K562 (cell line): Measurements from ENCODE around the gene SLC25A48. TPM values are rescaled to one million over a fixed set of nuclear protein-coding genes. Genes with fewer than 3 reads are reported as not detected.

Experiments used
- ATAC-seq: fragments of 200-7000 bp; cut with Tn5 transposase; 3 replicates; pipeline ENCODE4 v1.9.1; 2020; ENCODE audit warnings: moderate library complexity
- BruUV-seq: library from RNA; stranded (reverse); fragments of 400-500 nt; replicated peaks from 2 replicates; lab custom pipeline; 2021; lab: Mats Ljungman, UMichigan
- CTCF ChIA-PET: fragments of 300-600 bp; formaldehyde crosslinking; extraction: SDS; loops from one replicate; lab custom pipeline; 2021; ENCODE audit warnings: low intra/inter-chr PET ratio; lab: Yijun Ruan, JAX
- POLR2A ChIA-PET: fragments of 300-600, 350-650 bp; sonication (Branson Sonifier 250); formaldehyde crosslinking; extraction: SDS; loops from one replicate; lab custom pipeline; 2021; ENCODE audit warnings: antibody characterized with exemption, inconsistent platforms; lab: Yijun Ruan, JAX
- DNase-seq, 4 experiments: peaks; one replicate each; pipeline versions ENCODE4 v3.0.0 to v3.0.0-alpha.2; 2011 to 2018; ENCODE audit warnings: low spot score in 3 of 4, mixed read lengths in 3 of 4; ENCODE audit errors: extremely low read depth in 1 of 4
- FAIRE-seq: peaks from 2 replicates; lab custom pipeline; 2011; peaks lifted over from hg19 to GRCh38; lab: Jason Lieb, UNC
- H2AFZ ChIP-seq: 2 replicates; pipeline ENCODE4 v1.6.0; 2011; ENCODE audit warnings: low read depth, low read length, control low read depth, inconsistent platforms
- H3K27ac ChIP-seq: fragments of 200-600 bp; 3 replicates; pipeline ENCODE4 v1.8.0; 2011; ENCODE audit warnings: low read depth, mild to moderate bottlenecking, control low read depth, inconsistent platforms, low read length, moderate library complexity, mixed read lengths; ENCODE audit errors: extremely low read depth
- H3K27me3 ChIP-seq, 2 experiments: fragments of 300-600 bp in 1 of 2; 2 replicates in 1 of 2; 3 replicates in 1 of 2; pipeline versions ENCODE4 v1.6.0 to v1.8.0; 2011; ENCODE audit warnings: inconsistent platforms in 2 of 2, low read length in 2 of 2, mild to moderate bottlenecking in 1 of 2, mixed read lengths in 1 of 2, moderate library complexity in 1 of 2; ENCODE audit not compliant: control insufficient read depth in 2 of 2, insufficient read depth in 2 of 2
- H3K36me3 ChIP-seq: fragments of 300-600 bp; 3 replicates; pipeline ENCODE4 v1.8.0; 2011; ENCODE audit warnings: mild to moderate bottlenecking, low read length, inconsistent platforms; ENCODE audit not compliant: control insufficient read depth, insufficient read depth
- H3K4me1 ChIP-seq, 2 experiments: fragments of 200-600 bp in 1 of 2; replicated peaks in 1 of 2; 2 replicates in 1 of 2; 3 replicates in 1 of 2; pipeline versions ENCODE4 v1.5.1 to v1.8.0; 2011; ENCODE audit warnings: inconsistent platforms in 2 of 2, low read length in 2 of 2, mild to moderate bottlenecking in 1 of 2, mixed read lengths in 1 of 2, moderate library complexity in 1 of 2; ENCODE audit not compliant: control insufficient read depth in 2 of 2, insufficient read depth in 2 of 2
- H3K4me2 ChIP-seq: 2 replicates; pipeline ENCODE4 v1.6.1; 2011; ENCODE audit warnings: low read length, control low read depth, inconsistent platforms, mixed read lengths; ENCODE audit not compliant: insufficient read depth
- H3K4me3 ChIP-seq: fragments of 200-600 bp; sonication (generic), shearing (Covaris generic); 2 replicates; pipeline ENCODE4 v1.5.1; 2016; ENCODE audit warnings: control low read depth, inconsistent platforms
- H3K79me2 ChIP-seq: fragments of 200-600 bp; 3 replicates; pipeline ENCODE4 v1.8.0; 2011; ENCODE audit warnings: low read length, inconsistent platforms; ENCODE audit not compliant: control insufficient read depth, insufficient read depth
- H3K9ac ChIP-seq, 2 experiments: 2 replicates each; pipeline versions ENCODE4 v1.6.0 to v1.6.1; 2011; ENCODE audit warnings: low read depth in 2 of 2, low read length in 2 of 2, control low read depth in 1 of 2, inconsistent platforms in 1 of 2, mild to moderate bottlenecking in 1 of 2, mixed read lengths in 1 of 2; ENCODE audit not compliant: insufficient read depth in 1 of 2
- H3K9me1 ChIP-seq: one replicate; pipeline ENCODE4 v1.6.0; 2011; ENCODE audit warnings: inconsistent platforms, mild to moderate bottlenecking, low read length, moderate library complexity; ENCODE audit not compliant: control insufficient read depth, insufficient read depth
- H3K9me3 ChIP-seq: replicated peaks from 2 replicates; pipeline ENCODE4 v1.5.1; 2011; ENCODE audit warnings: low read depth, low read length, inconsistent platforms; ENCODE audit not compliant: control insufficient read depth, insufficient read depth
- H4K20me1 ChIP-seq: replicated peaks from 2 replicates; pipeline ENCODE4 v1.6.1; 2011; ENCODE audit warnings: low read length, inconsistent platforms, mixed read lengths; ENCODE audit not compliant: control insufficient read depth, insufficient read depth
- BCOR ChIP-seq: fragments of 450-650 bp; IDR thresholded peaks from 2 replicates; pipeline ENCODE4 v1.6.1; 2016
- DPF2 ChIP-seq: fragments of 450-650 bp; IDR thresholded peaks from 2 replicates; pipeline ENCODE4 v1.6.1; 2016
- FOXA1 ChIP-seq: fragments of 450-650 bp; IDR thresholded peaks from 2 replicates; pipeline ENCODE4 v1.6.1; 2016; ENCODE audit warnings: mild to moderate bottlenecking, borderline replicate concordance
- NCOA2 ChIP-seq, 2 experiments: fragments of 450-650 bp; IDR thresholded peaks; 2 replicates each; pipeline ENCODE4 v1.6.1; 2018; ENCODE audit warnings: mild to moderate bottlenecking in 2 of 2, moderate library complexity in 1 of 2; ENCODE audit not compliant: partially characterized antibody in 2 of 2
- SAFB ChIP-seq: fragments of 200-400 bp; formaldehyde crosslinking; IDR thresholded peaks from 2 replicates; pipeline ENCODE4 v1.6.1; 2017; ENCODE audit warnings: low read depth, low read length, borderline replicate concordance
- SMARCA5 ChIP-seq: fragments of 450-650 bp; IDR thresholded peaks from 2 replicates; pipeline ENCODE4 v1.6.1; 2016
- WGBS: fragments of 100-300 bp; shearing (Covaris generic); methylation state at CpG from one replicate; pipeline ENCODE4 v1.1.6; 2016; ENCODE audit warnings: low coverage, mixed read lengths; ENCODE audit not compliant: insufficient coverage; ENCODE audit errors: missing lambda C conversion rate; 5-methylcytosine and 5-hydroxymethylcytosine counted together
- in situ Hi-C: fragments of 300-500 bp; cut with MboI; formaldehyde crosslinking; loops from 4 replicates; pipeline ENCODE4 v1.15.0; 2018; ENCODE audit warnings: inconsistent platforms, mixed read lengths
- intact Hi-C: fragments of 100-400 bp; cut with micrococcal nuclease; formaldehyde crosslinking; loops from 2 replicates; pipeline ENCODE4 v1.14.2; 2022
- polyA plus RNA-seq, 8 experiments: library from polyadenylated mRNA; depleted of rRNA in 4 of 8; stranded (reverse) in 5 of 8; unstranded in 3 of 8; fragments of >200 nt; fragmentation: Nextera tagmentation in 2 of 8; fragmentation: Illumina TruSeq in 1 of 8; extraction: Ambion mirVana in 2 of 8; extraction: Trizol in 1 of 8; gene quantifications; 2 replicates each; pipeline versions ENCODE4 v1.2.1 to v1.2.3, GENCODE V29; 2011 to 2014; ENCODE audit warnings: inconsistent platforms in 1 of 8, missing spikeins in 1 of 8
- total RNA-seq, 7 experiments: library from RNA; depleted of rRNA in 6 of 7; stranded (reverse); fragments of >200 nt in 6 of 7; fragmentation: Illumina TruSeq in 2 of 7; extraction: Trizol in 2 of 7; gene quantifications; 2 replicates each; pipeline versions ENCODE4 v1.2.1 to v1.2.3, GENCODE V29; 2011 to 2021; ENCODE audit warnings: low replicate concordance in 1 of 7
- TF ChIP-seq, protein P1 (sequence below): fragments of 250-450 bp; sonication (Bioruptor Pico); IDR thresholded peaks from 2 replicates; pipeline ENCODE4 v1.8.0; 2022; ENCODE audit warnings: moderate library complexity, mild to moderate bottlenecking, inconsistent platforms
- TF ChIP-seq, protein P2 (sequence below): fragments of 450-650 bp; IDR thresholded peaks from 2 replicates; pipeline ENCODE4 v1.6.1; 2016; ENCODE audit warnings: mild to moderate bottlenecking
- TF ChIP-seq, protein P3 (sequence below): sonication (generic); formaldehyde crosslinking; IDR thresholded peaks from 2 replicates; pipeline ENCODE4 v1.9.0; 2022; ENCODE audit warnings: mild to moderate bottlenecking, missing genetic modification reagents

Gene SLC25A48
- total and polyA plus RNA-seq, 9 of the 15 experiments (the other 6 are each of a cell fraction or from before 2014, with no cell fraction given): 0.08 to 0.35 (median 0.23) TPM; not detected in 1

DNA sequence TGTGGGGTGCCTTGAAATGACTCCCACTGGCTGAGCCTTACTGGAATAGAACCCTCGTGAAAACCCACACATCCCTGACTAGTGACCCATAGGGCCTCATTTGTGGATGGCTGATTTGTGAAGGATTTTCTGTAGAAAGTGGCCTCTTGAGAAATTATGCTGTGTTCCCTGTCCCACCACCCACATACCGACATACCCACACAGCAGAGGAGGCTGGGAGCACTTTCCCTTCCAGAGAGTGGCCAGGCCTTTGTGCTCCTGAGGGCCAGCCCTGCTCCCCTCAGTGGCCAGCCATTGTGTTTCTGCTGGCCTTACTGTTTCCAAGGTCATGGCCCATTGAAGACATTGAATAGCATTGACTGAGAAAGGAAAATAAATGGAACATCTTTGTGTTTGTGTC lies 31.6 kb downstream of the SLC25A48 start:
- H2AFZ ChIP-seq: no peak overlapping the region
- TF ChIP-seq, protein P1, sequence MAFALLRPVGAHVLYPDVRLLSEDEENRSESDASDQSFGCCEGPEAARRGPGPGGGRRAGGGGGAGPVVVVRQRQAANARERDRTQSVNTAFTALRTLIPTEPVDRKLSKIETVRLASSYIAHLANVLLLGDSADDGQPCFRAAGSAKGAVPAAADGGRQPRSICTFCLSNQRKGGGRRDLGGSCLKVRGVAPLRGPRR (CRISPR knock-in tag): no peak
- TF ChIP-seq, protein P2, sequence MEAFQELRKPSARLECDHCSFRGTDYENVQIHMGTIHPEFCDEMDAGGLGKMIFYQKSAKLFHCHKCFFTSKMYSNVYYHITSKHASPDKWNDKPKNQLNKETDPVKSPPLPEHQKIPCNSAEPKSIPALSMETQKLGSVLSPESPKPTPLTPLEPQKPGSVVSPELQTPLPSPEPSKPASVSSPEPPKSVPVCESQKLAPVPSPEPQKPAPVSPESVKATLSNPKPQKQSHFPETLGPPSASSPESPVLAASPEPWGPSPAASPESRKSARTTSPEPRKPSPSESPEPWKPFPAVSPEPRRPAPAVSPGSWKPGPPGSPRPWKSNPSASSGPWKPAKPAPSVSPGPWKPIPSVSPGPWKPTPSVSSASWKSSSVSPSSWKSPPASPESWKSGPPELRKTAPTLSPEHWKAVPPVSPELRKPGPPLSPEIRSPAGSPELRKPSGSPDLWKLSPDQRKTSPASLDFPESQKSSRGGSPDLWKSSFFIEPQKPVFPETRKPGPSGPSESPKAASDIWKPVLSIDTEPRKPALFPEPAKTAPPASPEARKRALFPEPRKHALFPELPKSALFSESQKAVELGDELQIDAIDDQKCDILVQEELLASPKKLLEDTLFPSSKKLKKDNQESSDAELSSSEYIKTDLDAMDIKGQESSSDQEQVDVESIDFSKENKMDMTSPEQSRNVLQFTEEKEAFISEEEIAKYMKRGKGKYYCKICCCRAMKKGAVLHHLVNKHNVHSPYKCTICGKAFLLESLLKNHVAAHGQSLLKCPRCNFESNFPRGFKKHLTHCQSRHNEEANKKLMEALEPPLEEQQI: no peak
- TF ChIP-seq SAFB: no peak
- TF ChIP-seq DPF2: no peak
- no peak for TF ChIP-seq BCOR
- no peak for TF ChIP-seq SMARCA5
- no peak for TF ChIP-seq NCOA2 (IDR thresholded peaks at IDR 0.05; ENCODE audit: partially characterized antibody in 2 of 2)
- TF ChIP-seq, protein P3, sequence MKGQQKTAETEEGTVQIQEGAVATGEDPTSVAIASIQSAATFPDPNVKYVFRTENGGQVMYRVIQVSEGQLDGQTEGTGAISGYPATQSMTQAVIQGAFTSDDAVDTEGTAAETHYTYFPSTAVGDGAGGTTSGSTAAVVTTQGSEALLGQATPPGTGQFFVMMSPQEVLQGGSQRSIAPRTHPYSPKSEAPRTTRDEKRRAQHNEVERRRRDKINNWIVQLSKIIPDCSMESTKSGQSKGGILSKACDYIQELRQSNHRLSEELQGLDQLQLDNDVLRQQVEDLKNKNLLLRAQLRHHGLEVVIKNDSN: no peak
- no peak for TF ChIP-seq FOXA1
- H3K9me1 ChIP-seq: no peaks in the 10 kb centered on the region
- H3K27me3 ChIP-seq: peaks cover 0 to 10% of the 10 kb centered on the region in 2 experiments; a peak in 3 of 5 replicates
- intact Hi-C loops (no loop called here), in situ Hi-C loops (no loop called here)
- H3K4me3 ChIP-seq: no peak overlapping the region
- CTCF ChIA-PET: no interaction called here
- DNase-seq (no peak), ATAC-seq (no peak), FAIRE-seq (no peak)
- H3K27ac ChIP-seq: no peak overlapping the region
- no peaks in the 10 kb centered on the region for H3K4me1 ChIP-seq
- H3K79me2 ChIP-seq: no peaks in the 10 kb centered on the region
- POLR2A ChIA-PET: no interaction called here
- H3K4me2 ChIP-seq: no peak overlapping the region
- no peak overlapping the region for H3K9ac ChIP-seq
- H3K36me3 ChIP-seq: no peaks in the 10 kb centered on the region
- WGBS: 0% methylated on average over 2 of the region's 2 CpGs
- H3K9me3 ChIP-seq: no peaks in the 10 kb centered on the region
- no peaks in the 10 kb centered on the region for H4K20me1 ChIP-seq
- no TSS peak for BruUV-seq
